AG10803 (cell line): ENCODE data around the gene LHB.

ENCODE experiments used
- DNase-seq: peaks from one replicate; pipeline ENCODE4 v3.0.0; 2010; ENCODE audit warnings: low read depth
- H3K4me3 ChIP-seq: 2 replicates; pipeline ENCODE4 v1.5.1; 2011; ENCODE audit warnings: mild to moderate bottlenecking, low read length, control low read depth
- CTCF ChIP-seq: conservative IDR thresholded peaks from 2 replicates; pipeline ENCODE4 v1.5.1; 2011; ENCODE audit warnings: mild to moderate bottlenecking, low read length, control low read depth, inconsistent platforms

LHB gene

DNA sequence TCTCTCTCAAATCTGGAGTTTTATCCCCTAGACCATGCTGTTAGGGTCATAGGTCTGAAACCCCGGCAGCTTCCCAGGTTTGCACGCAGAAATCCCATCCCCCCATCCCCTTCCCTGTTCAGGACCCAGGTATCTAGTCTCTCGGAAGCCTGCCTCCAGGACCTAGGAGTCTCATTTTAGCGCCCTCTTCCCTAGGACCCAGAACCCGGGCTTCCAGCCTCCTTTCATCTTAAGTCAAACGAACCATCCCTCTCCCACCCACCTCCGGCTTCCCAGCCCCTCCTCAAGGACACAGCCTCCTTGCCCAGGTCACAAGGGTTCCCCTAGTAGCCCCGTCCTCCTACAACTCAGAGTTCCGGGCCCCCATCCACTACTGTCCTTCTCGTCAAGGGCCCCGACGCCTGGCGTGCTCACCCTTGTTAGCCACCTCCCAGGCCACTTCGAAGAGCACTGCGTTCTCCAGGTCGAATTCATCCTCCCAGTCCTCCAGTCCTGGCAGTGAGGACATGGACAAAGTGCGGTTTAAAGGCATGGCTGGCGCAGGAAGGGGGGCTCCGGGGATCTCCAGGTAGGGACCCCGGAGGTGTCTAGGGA, 24.2 kb downstream of the LHB start:
- no peak for TF ChIP-seq CTCF
- peak overlapping the region; percentile 98 for H3K4me3 ChIP-seq
- DNase-seq, result no peak

DNA sequence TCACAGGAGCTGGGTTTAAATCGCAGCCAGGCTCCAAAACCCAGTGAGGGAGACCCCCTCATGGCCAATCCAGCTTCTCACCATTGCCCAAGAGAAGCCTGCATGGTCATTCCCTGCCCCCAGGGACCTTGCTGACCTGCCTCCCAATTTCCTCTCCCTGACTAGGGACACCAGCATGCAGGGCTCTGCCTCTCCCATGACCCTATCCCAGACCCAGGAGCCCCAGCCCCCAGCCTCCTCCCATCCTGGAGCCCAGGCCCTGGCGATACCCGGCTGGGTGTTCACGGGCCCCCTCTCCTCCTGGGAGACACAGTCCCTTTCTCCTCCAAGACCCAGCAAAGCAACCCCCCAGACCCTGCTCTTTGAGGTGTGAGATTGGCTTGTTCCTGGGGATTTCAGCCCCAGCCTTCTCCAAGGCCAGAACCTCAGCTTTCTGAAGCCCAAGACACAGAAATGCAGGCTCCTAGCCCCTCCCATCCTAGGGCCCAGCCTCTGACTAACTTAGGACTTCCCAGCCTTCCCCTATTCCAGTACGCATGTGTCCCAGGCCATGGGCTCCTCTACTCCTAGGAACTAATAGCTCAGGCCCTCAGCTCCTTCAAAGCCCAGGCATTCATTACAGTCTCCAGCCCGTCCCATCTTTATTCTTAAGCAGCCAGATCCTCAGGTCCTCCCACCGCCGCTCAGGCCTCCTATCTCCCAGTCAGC, 24.9 kb downstream of the LHB start:
- TF ChIP-seq CTCF, result no peak
- DNase-seq, result peak; percentile 83
- peak overlapping the region; percentile 98 for H3K4me3 ChIP-seq

DNA sequence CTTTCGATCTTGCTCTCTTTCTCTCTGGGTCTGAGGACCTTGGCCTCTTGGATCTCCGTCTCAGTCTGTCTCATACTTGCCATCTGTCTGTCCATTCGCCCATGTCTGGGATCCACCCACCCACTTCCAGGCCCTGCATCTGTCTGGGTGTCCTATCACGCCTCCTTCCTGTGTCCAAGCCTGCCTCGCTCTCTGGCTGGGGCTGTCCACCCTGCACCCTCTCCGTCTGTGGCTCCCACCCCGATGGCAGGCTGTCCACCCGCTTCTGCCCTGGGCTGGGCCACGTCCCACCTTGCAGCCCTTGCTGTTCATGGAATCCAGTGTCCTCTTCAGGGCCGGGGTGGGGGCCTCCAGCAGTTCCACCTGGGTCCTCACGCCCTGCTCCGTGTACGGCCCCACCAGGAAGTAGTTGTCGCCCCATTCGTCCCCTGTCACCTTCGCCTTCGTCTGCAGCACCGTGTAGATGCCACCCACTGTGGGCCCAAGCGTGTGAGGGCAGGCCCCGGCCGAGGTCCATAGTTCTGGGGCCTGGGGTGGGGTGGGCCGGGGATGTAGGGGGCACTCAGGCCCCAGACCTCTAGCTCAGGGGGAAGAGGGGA, 25.8 kb downstream of the LHB start:
- peak overlapping the region; percentile 98 for H3K4me3 ChIP-seq
- no peak for TF ChIP-seq CTCF
- DNase-seq, result no peak

DNA sequence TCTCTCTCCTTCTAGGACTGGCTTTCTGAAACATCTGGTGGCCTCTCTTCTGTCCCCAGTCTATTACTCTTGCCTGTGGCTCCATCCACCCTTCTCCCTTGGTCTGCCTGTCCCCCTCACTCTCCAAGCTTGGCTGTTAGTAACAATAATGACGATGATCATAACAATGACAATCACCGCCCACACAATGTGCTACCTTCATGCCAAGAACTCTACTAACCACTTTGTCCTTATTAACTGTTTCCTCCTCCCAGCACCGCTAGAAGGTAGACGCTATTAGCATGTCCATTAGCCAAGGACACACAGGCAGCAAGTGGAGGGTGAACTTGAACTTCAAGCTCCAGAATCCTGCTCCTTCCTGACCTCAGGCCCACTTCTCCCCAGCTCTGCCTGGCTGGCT, 26.5 kb downstream of the LHB start:
- no peak for TF ChIP-seq CTCF
- H3K4me3 ChIP-seq, result no peak overlapping the region
- DNase-seq, result peak; percentile 9

- H3K4me3 ChIP-seq, result no peak overlapping the region; the same call in 1 of the 2 replicates
- DNase-seq, result peak; percentile 63
- TF ChIP-seq CTCF, result no peak
Observed at GRCh38 chr19:48989701-48990291, 27.1 kb downstream of the LHB start.

- TF ChIP-seq CTCF, result no peak
Observed at GRCh38 chr19:48988860-48989259, 28.0 kb downstream of the LHB start.

DNA sequence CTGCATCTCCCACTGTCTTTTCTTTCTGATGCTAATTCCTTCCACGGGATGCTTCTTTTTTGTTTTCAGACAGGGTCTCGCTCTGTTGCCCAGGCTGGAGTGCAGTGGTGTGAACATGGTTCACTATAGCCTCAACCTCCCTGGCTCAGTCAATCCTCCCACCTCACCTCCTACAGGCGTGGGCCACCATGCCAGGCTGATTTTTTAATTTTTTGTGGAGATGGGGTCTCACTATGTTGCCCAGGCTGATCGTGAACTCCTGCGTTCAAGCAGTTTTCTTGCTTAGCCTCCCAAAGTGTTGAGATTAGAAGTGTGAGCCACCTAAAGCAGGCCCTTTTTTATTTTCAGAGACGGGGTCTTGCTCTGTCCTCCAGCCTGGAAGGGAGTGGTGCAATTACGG, 28.6 kb downstream of the LHB start:
- no peak for TF ChIP-seq CTCF
- H3K4me3 ChIP-seq, result no peak overlapping the region
- no peak for DNase-seq

More at GRCh38 chr19:48988860-48989259, 28.0 kb downstream of the LHB start:
- no peak overlapping the region for H3K4me3 ChIP-seq
- DNase-seq, result no peak
